HCT116 (cell line): ENCODE data around the gene BST1. TPM values are rescaled to one million over a fixed set of nuclear protein-coding genes. Genes with fewer than 3 reads are reported as not detected.

Experiments
- ATAC-seq: fragments of 200-7000 bp; cut with Tn5 transposase; 2 replicates; pipeline ENCODE4 v1.9.1; 2020; ENCODE audit warnings: mild to moderate bottlenecking, moderate library complexity
- BruUV-seq: library from RNA; stranded (reverse); fragments of 400-500 nt; replicated peaks from 2 replicates; lab custom pipeline; 2021; lab: Mats Ljungman, UMichigan
- CTCF ChIA-PET: fragments of 300-600 bp; sonication (Branson Sonifier 250); formaldehyde crosslinking; loops from one replicate; lab custom pipeline; 2021; ENCODE audit warnings: antibody characterized with exemption; lab: Charles Lee
- POLR2A ChIA-PET: fragments of 300-600, 350-600 bp; sonication (Branson Sonifier 250); formaldehyde crosslinking; loops from one replicate; lab custom pipeline; 2021; ENCODE audit warnings: antibody characterized with exemption; lab: Charles Lee
- RAD21 ChIA-PET, 2 experiments: fragments of 300-600 bp; sonication (Branson Sonifier 250); formaldehyde crosslinking; loops; one replicate each; lab custom pipeline; 2023; ENCODE audit warnings: low total read pairs in 2 of 2; ENCODE audit not compliant: uncharacterized antibody in 2 of 2, unreplicated experiment in 2 of 2, low non-redundant PET in 1 of 2; lab: Charles Lee
- DNase-seq: peaks from one replicate; pipeline ENCODE4 v3.0.0-alpha.2; 2010; ENCODE audit warnings: low read depth, low spot score
- H2AFZ ChIP-seq: fragments of 200-600 bp; shearing (Covaris generic), sonication (generic); 2 replicates; pipeline ENCODE4 v1.6.1; 2017; ENCODE audit warnings: low read depth, mixed run types, mixed read lengths, antibody characterized with exemption, low read length; ENCODE audit not compliant: poor library complexity, severe bottlenecking
- H3K27ac ChIP-seq: 2 replicates; pipeline ENCODE4 v1.5.1; 2012; ENCODE audit warnings: low read depth, low read length
- H3K27me3 ChIP-seq: fragments of 200-600 bp; sonication (generic); 2 replicates; pipeline ENCODE4 v1.6.1; 2016; ENCODE audit warnings: mixed run types, low read length, mixed read lengths; ENCODE audit not compliant: insufficient read depth
- H3K36me3 ChIP-seq, 2 experiments: fragments of 200-500 bp in 1 of 2; fragments of 200-600 bp in 1 of 2; sonication (Bioruptor generic) in 1 of 2; sonication (generic) in 1 of 2; 2 replicates each; pipeline versions ENCODE4 v1.5.1 to v1.6.1; 2014 to 2016; ENCODE audit warnings: low read length in 2 of 2, inconsistent platforms in 1 of 2, mixed read lengths in 1 of 2, mixed run types in 1 of 2; ENCODE audit not compliant: insufficient read depth in 2 of 2, control insufficient read depth in 1 of 2
- H3K4me1 ChIP-seq, 2 experiments: fragments of 200-600 bp in 1 of 2; sonication (generic) in 1 of 2; 2 replicates each; pipeline versions ENCODE4 v1.5.1 to v1.6.1; 2012 to 2017; ENCODE audit warnings: low read length in 2 of 2, inconsistent platforms in 1 of 2, mild to moderate bottlenecking in 1 of 2, mixed read lengths in 1 of 2, mixed run types in 1 of 2, moderate library complexity in 1 of 2; ENCODE audit not compliant: insufficient read depth in 2 of 2, control insufficient read depth in 1 of 2
- H3K4me2 ChIP-seq: fragments of 200-600 bp; sonication (generic); 2 replicates; pipeline ENCODE4 v1.6.1; 2017; ENCODE audit warnings: mixed run types, low read length, mixed read lengths
- H3K4me3 ChIP-seq, 2 experiments: fragments of 200-600 bp in 1 of 2; sonication (generic) in 1 of 2; replicated peaks in 1 of 2; 2 replicates each; pipeline ENCODE4 v1.5.1; 2011 to 2016; ENCODE audit warnings: low read length in 2 of 2, control low read depth in 1 of 2, low read depth in 1 of 2, mild to moderate bottlenecking in 1 of 2, mixed read lengths in 1 of 2, mixed run types in 1 of 2
- H3K79me2 ChIP-seq: fragments of 200-600 bp; sonication (generic); 2 replicates; pipeline ENCODE4 v1.6.1; 2017; ENCODE audit warnings: mild to moderate bottlenecking, mixed run types, low read length, moderate library complexity, mixed read lengths; ENCODE audit not compliant: insufficient read depth
- H3K9ac ChIP-seq: fragments of 200-600 bp; sonication (generic); 2 replicates; pipeline ENCODE4 v1.6.1; 2016; ENCODE audit warnings: low read length, mixed read lengths
- H3K9me2 ChIP-seq: fragments of 200-600 bp; sonication (generic), shearing (Covaris generic); 2 replicates; pipeline ENCODE4 v1.6.1; 2017; ENCODE audit warnings: mixed run types, mild to moderate bottlenecking, moderate library complexity; ENCODE audit not compliant: insufficient read depth
- H3K9me3 ChIP-seq, 2 experiments: fragments of 200-500 bp in 1 of 2; fragments of 200-600 bp in 1 of 2; sonication (Bioruptor generic) in 1 of 2; sonication (generic) in 1 of 2; 2 replicates each; pipeline ENCODE4 v1.6.1; 2014 to 2017; ENCODE audit warnings: low read length in 2 of 2, mixed read lengths in 2 of 2, inconsistent platforms in 1 of 2, low read depth in 1 of 2, mild to moderate bottlenecking in 1 of 2, mixed run types in 1 of 2, moderate library complexity in 1 of 2; ENCODE audit not compliant: control insufficient read depth in 1 of 2, insufficient read depth in 1 of 2
- H4K20me1 ChIP-seq: fragments of 200-600 bp; sonication (generic), shearing (Covaris generic); 2 replicates; pipeline ENCODE4 v1.6.1; 2017; ENCODE audit warnings: mixed run types, mild to moderate bottlenecking, moderate library complexity; ENCODE audit not compliant: insufficient read depth
- CBX3 ChIP-seq: IDR thresholded peaks from 2 replicates; pipeline ENCODE4 v1.6.1; 2012; ENCODE audit warnings: low read depth
- CEBPB ChIP-seq: IDR thresholded peaks from 2 replicates; pipeline ENCODE4 v1.6.1; 2012; ENCODE audit warnings: low read depth
- EGR1 ChIP-seq: IDR thresholded peaks from 2 replicates; pipeline ENCODE4 v1.6.1; 2012; ENCODE audit warnings: low read depth
- EZH2 ChIP-seq: fragments of 200-600 bp; sonication (generic); IDR thresholded peaks from 2 replicates; pipeline ENCODE4 v1.6.1; 2017; ENCODE audit warnings: antibody characterized with exemption, mixed run types
- JUND ChIP-seq: IDR thresholded peaks from 2 replicates; pipeline ENCODE4 v1.6.1; 2012
- POLR2A ChIP-seq: IDR thresholded peaks from 2 replicates; pipeline ENCODE4 v1.7.0; 2011; ENCODE audit warnings: borderline replicate concordance; ENCODE audit not compliant: insufficient read depth, insufficient read length; ENCODE audit errors: extremely low read depth
- POLR2AphosphoS5 ChIP-seq: IDR thresholded peaks from 2 replicates; pipeline ENCODE4 v1.6.1; 2011; ENCODE audit warnings: mild to moderate bottlenecking, low read depth, low read length, moderate library complexity
- SIN3A ChIP-seq: IDR thresholded peaks from 2 replicates; pipeline ENCODE4 v1.6.1; 2012; ENCODE audit warnings: low read depth
- SRF ChIP-seq: IDR thresholded peaks from 2 replicates; pipeline ENCODE4 v1.6.1; 2012; ENCODE audit warnings: low read depth
- TCF7L2 ChIP-seq: IDR thresholded peaks from 2 replicates; pipeline ENCODE4 v1.7.0; 2011; ENCODE audit warnings: borderline replicate concordance, inconsistent platforms; ENCODE audit not compliant: insufficient read depth, insufficient read length; ENCODE audit errors: extremely low read depth
- YY1 ChIP-seq: IDR thresholded peaks from 2 replicates; pipeline ENCODE4 v1.6.1; 2011; ENCODE audit warnings: low read length, low read depth, moderate library complexity, mild to moderate bottlenecking; ENCODE audit not compliant: insufficient replicate concordance; ENCODE audit errors: extremely low read depth
- ZFX ChIP-seq: fragments of 450-650 bp; IDR thresholded peaks from 2 replicates; pipeline ENCODE4 v1.6.1; 2017
- ZNF274 ChIP-seq: fragments of 200-500 bp; sonication (Bioruptor generic); IDR thresholded peaks from 2 replicates; pipeline ENCODE4 v1.6.1; 2014; ENCODE audit warnings: mild to moderate bottlenecking, low read depth, low read length, inconsistent platforms
- intact Hi-C: fragments of 100-400 bp; cut with micrococcal nuclease; formaldehyde crosslinking; loops from 2 replicates; pipeline ENCODE4 v1.10.0; 2022
- total RNA-seq: library from RNA; stranded (reverse); gene quantifications from one replicate; pipeline ENCODE4 v1.2.1, GENCODE V29; 2021; ENCODE audit not compliant: unreplicated experiment
- TF ChIP-seq, protein P1 (sequence below), 3 experiments: fragments of 200-600 bp in 1 of 3; sonication (generic) in 1 of 3; IDR thresholded peaks in 2 of 3; conservative IDR thresholded peaks in 1 of 3; 2 replicates each; pipeline ENCODE4 v1.5.1; 2012 to 2017; ENCODE audit warnings: low read depth in 2 of 3, low read length in 2 of 3, antibody characterized with exemption in 1 of 3, borderline replicate concordance in 1 of 3, control low read depth in 1 of 3, mild to moderate bottlenecking in 1 of 3, mixed read lengths in 1 of 3, mixed run types in 1 of 3, moderate library complexity in 1 of 3; ENCODE audit not compliant: insufficient read depth in 1 of 3
- TF ChIP-seq, protein P2 (sequence below): IDR thresholded peaks from 2 replicates; pipeline ENCODE4 v1.6.1; 2011; ENCODE audit warnings: mild to moderate bottlenecking, low read length, moderate library complexity; ENCODE audit not compliant: insufficient replicate concordance; ENCODE audit errors: extremely low read depth

BST1 gene
- total RNA-seq, 1 experiment from 2014 or later: 0.44 TPM

DNA sequence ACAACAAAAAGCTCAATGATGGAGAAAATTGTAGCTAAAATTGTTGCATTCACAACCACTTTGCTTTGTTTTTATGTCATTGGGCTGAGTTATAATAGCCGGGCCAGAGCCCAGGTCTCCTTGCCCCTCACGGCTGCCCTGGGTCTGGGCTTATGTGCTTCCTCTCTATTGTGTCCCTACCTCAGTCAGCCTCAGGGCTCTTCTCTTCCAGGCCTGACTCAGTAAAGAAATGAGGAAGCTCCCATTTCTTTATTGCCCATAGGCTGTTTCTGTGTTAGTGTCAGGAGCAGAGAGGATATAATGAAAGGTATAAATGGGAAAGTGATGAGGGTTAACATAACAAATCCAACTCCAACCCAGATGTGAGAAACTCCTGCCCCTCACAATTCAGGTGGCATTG, 18.0 kb downstream of the BST1 start:
- POLR2A ChIA-PET: no interaction called here
- Histone ChIP-seq H3K27ac (no peak overlapping the region), H3K79me2 (no peaks in the 10 kb centered on the region), H3K36me3 (no peaks in the 10 kb centered on the region), H3K9ac (no peak overlapping the region), H2AFZ (no peak overlapping the region), H3K4me2 (no peak overlapping the region), H3K9me2 (no peaks in the 10 kb centered on the region), H3K4me3 (no peak overlapping the region), H4K20me1 (no peaks in the 10 kb centered on the region), H3K27me3 (no peaks in the 10 kb centered on the region), H3K9me3 (no peaks in the 10 kb centered on the region), H3K4me1 (peaks cover 0 to 5% of the 10 kb centered on the region in 2 experiments; a peak in 1 of 4 replicates)
- BruUV-seq: no TSS peak
- ATAC-seq (no peak), DNase-seq (no peak)
- TF ChIP-seq EGR1 (no peak), CBX3 (no peak), ZFX (no peak), EZH2 (no peak), CEBPB (no peak), SRF (no peak), YY1 (no peak)
- TF ChIP-seq, protein P1, sequence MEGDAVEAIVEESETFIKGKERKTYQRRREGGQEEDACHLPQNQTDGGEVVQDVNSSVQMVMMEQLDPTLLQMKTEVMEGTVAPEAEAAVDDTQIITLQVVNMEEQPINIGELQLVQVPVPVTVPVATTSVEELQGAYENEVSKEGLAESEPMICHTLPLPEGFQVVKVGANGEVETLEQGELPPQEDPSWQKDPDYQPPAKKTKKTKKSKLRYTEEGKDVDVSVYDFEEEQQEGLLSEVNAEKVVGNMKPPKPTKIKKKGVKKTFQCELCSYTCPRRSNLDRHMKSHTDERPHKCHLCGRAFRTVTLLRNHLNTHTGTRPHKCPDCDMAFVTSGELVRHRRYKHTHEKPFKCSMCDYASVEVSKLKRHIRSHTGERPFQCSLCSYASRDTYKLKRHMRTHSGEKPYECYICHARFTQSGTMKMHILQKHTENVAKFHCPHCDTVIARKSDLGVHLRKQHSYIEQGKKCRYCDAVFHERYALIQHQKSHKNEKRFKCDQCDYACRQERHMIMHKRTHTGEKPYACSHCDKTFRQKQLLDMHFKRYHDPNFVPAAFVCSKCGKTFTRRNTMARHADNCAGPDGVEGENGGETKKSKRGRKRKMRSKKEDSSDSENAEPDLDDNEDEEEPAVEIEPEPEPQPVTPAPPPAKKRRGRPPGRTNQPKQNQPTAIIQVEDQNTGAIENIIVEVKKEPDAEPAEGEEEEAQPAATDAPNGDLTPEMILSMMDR (IDR thresholded peaks at IDR 0.05 in 2 of 3, conservative IDR thresholded peaks at IDR 0.05 in 1 of 3; ENCODE audit: borderline replicate concordance in 1 of 3, insufficient read depth in 1 of 3, low read depth in 2 of 3, low read length in 2 of 3): no peak
- RAD21 ChIA-PET: no interaction called here
- intact Hi-C loops: no loop called here
- CTCF ChIA-PET: no interaction called here

DNA sequence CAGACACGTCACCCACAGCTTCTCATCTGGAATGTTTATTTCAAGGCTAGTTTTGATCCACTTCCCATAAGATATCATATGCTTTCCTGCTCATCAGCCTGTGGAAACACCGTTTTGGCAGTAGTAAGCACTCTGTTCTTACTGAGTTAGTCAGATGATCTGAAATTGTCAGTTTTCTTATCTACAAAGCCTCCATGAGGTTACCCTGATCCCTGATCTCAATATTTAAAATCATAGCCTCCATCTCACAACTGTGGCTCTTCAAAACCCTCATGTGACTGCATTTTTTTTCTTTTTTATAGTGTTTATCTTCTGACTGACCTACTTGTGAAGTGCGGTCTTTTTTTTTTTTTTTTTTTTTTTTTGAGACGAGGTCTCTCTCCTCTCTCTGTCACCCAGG, 22.7 kb downstream of the BST1 start:
- ATAC-seq (no peak), DNase-seq (no peak)
- POLR2A ChIA-PET: no interaction called here
- Histone ChIP-seq H3K4me1 (no peaks in the 10 kb centered on the region), H3K4me3 (no peak overlapping the region), H3K9me3 (no peaks in the 10 kb centered on the region), H3K27me3 (no peaks in the 10 kb centered on the region), H3K27ac (no peak overlapping the region), H2AFZ (no peak overlapping the region), H3K79me2 (no peaks in the 10 kb centered on the region), H3K9me2 (no peaks in the 10 kb centered on the region), H4K20me1 (no peaks in the 10 kb centered on the region), H3K9ac (no peak overlapping the region), H3K36me3 (no peaks in the 10 kb centered on the region), H3K4me2 (no peak overlapping the region)
- BruUV-seq: no TSS peak
- intact Hi-C loops: no loop called here
- CTCF ChIA-PET: no interaction called here
- RAD21 ChIA-PET: no interaction called here
- no peak for TF ChIP-seq JUND
- TF ChIP-seq, protein P2, sequence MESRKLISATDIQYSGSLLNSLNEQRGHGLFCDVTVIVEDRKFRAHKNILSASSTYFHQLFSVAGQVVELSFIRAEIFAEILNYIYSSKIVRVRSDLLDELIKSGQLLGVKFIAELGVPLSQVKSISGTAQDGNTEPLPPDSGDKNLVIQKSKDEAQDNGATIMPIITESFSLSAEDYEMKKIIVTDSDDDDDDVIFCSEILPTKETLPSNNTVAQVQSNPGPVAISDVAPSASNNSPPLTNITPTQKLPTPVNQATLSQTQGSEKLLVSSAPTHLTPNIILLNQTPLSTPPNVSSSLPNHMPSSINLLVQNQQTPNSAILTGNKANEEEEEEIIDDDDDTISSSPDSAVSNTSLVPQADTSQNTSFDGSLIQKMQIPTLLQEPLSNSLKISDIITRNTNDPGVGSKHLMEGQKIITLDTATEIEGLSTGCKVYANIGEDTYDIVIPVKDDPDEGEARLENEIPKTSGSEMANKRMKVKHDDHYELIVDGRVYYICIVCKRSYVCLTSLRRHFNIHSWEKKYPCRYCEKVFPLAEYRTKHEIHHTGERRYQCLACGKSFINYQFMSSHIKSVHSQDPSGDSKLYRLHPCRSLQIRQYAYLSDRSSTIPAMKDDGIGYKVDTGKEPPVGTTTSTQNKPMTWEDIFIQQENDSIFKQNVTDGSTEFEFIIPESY: no peak
- no peak for TF ChIP-seq SIN3A
- TF ChIP-seq POLR2A: no peak
- no peak for TF ChIP-seq POLR2AphosphoS5
- no peak for TF ChIP-seq TCF7L2
- TF ChIP-seq EGR1: no peak
- TF ChIP-seq SRF: no peak
- TF ChIP-seq, protein P1 (IDR thresholded peaks at IDR 0.05 in 2 of 3, conservative IDR thresholded peaks at IDR 0.05 in 1 of 3; ENCODE audit: borderline replicate concordance in 1 of 3, insufficient read depth in 1 of 3, low read depth in 2 of 3, low read length in 2 of 3): no peak
- TF ChIP-seq ZFX: no peak
- TF ChIP-seq ZNF274: no peak
